Progenitor cell of endocrine pancreas (in vitro differentiated cells): ENCODE data around the gene TWNK. TPM values are rescaled to one million over a fixed set of nuclear protein-coding genes. Genes with fewer than 3 reads are reported as not detected.

Source experiments
- DNase-seq: peaks from one replicate; pipeline ENCODE4 v3.0.0; 2021; ENCODE audit warnings: low spot score; ENCODE audit not compliant: unreplicated experiment
- H3K27ac Mint-ChIP-seq: 2 replicates; pipeline ENCODE4 v1.8.0; 2021; ENCODE audit warnings: mild to moderate bottlenecking, moderate library complexity, mixed read lengths
- H3K27me3 Mint-ChIP-seq: 2 replicates; pipeline ENCODE4 v1.8.0; 2021; ENCODE audit warnings: mixed read lengths
- H3K36me3 Mint-ChIP-seq: 2 replicates; pipeline ENCODE4 v1.8.0; 2022; ENCODE audit warnings: mixed read lengths; ENCODE audit not compliant: insufficient read depth
- H3K4me1 Mint-ChIP-seq: 2 replicates; pipeline ENCODE4 v1.8.0; 2021; ENCODE audit warnings: low read depth, mixed read lengths
- H3K4me3 Mint-ChIP-seq: 2 replicates; pipeline ENCODE4 v1.8.0; 2021; ENCODE audit warnings: low read depth, mild to moderate bottlenecking, moderate library complexity, mixed read lengths
- H3K9me3 Mint-ChIP-seq: 2 replicates; pipeline ENCODE4 v1.8.0; 2021; ENCODE audit warnings: low read depth, mixed read lengths
- total RNA-seq: library from RNA; stranded (reverse); gene quantifications from 2 replicates; pipeline ENCODE4 v1.2.1, GENCODE V29; 2021
- TF ChIP-seq, protein P1 (sequence below): fragments of 200-600 bp; sonication (generic); IDR thresholded peaks from one replicate; pipeline ENCODE4 v1.5.0; 2021; ENCODE audit warnings: antibody characterized with exemption, mild to moderate bottlenecking; ENCODE audit not compliant: unreplicated experiment

Gene TWNK
- total RNA-seq, 1 donor from 2014 or later, result 13.3 TPM

DNA sequence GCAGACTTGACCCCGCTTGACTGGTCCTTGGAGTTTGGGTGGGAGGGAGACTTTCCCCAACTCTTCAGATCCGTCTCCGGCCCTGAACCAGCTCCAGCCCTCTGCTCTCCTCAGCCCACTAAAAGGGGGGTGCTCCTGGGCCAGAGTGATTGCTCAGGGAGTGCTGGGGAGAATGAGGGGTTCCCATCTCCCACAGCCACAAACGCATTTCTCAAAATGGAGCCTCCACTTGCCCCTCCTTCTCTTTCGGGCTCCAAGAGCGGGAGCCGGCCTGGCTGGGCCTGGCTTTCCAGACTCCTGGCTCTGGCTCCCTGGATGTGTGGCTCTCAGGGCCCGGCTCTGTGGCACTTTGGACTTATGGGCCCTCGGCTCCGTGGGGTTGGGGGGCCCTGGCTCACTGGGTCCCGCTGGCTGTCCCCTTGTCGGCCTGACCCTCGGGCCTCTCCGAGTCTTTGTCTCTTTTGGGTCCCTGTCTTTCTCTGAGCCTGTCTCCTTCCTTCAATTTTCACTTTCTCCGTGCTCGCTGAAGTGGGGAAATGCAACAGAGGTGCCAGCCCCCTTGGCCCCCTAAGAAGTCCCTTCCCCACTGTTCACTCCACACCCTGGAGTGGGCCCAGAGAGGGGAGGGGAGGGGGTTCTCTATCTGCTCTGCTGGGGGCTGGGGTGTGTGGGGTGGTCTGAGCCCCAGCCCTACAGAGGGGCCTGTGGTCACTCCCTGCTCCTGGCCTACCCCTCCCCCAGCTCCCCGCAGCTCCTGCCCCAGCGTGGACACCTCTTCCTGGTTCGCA, 13.0 kb downstream of the TWNK start:
- no peak for DNase-seq
- Mint-ChIP-seq H3K27ac (peak overlapping the region; percentile 97), H3K4me1 (peaks cover 16% of the 10 kb centered on the region), H3K27me3 (no peaks in the 10 kb centered on the region), H3K9me3 (no peaks in the 10 kb centered on the region), H3K36me3 (peaks cover 4% of the 10 kb centered on the region), H3K4me3 (peak overlapping the region; percentile 75)
- TF ChIP-seq, protein P1, sequence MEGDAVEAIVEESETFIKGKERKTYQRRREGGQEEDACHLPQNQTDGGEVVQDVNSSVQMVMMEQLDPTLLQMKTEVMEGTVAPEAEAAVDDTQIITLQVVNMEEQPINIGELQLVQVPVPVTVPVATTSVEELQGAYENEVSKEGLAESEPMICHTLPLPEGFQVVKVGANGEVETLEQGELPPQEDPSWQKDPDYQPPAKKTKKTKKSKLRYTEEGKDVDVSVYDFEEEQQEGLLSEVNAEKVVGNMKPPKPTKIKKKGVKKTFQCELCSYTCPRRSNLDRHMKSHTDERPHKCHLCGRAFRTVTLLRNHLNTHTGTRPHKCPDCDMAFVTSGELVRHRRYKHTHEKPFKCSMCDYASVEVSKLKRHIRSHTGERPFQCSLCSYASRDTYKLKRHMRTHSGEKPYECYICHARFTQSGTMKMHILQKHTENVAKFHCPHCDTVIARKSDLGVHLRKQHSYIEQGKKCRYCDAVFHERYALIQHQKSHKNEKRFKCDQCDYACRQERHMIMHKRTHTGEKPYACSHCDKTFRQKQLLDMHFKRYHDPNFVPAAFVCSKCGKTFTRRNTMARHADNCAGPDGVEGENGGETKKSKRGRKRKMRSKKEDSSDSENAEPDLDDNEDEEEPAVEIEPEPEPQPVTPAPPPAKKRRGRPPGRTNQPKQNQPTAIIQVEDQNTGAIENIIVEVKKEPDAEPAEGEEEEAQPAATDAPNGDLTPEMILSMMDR, result no peak

DNA sequence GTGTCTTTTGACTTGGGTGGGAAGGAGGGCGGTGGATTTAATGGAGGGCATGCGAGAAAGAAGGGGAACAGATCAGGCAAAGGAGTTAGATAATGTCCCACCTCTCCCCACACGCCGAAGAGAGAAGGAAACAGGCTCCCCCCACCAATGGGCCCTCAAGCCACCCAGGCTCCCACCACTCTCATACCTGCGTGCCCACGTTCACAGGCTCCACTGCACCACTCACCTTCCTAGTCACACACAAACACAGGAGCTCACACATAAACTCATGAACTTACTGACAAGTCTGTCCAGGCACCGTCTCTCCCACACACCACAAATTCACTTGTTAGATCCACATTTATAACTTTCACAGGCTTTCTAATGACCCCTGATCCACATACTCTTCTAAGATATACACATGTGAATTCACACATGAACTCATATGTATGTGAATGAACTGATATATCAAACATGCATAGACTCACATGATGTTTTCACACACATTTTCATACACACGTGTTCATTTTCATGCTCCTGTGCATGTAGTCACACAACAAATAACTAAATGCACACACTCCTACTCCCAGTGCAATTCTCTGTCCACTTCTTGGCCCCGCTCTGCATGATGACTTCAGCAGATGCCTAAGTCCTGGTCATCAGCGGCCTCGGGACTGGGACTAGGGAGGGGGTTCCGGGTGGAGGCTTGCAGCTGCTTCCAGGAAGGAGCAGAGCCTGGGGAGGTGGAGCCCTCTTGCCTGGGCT, 13.7 kb downstream of the TWNK start:
- H3K9me3 Mint-ChIP-seq, result no peaks in the 10 kb centered on the region
- DNase-seq, result no peak

DNA sequence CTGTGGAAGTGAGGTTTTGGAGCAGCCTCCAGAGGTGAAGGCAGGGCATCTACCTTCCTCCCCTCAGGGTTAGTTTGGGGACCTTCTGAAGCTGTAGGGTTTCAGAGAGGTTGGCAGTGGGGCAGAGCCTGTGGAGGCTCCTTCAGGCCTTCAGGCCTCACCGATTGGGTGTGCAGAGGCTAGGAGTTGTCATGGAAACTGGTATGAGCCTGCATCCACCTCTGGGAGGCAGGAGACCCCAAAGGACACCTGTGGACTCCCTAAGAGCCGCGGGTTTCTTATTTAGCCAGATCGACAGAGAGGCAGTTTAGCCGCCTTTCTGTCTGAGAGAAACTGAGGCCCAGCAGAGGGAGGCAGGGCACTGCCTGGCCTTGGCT, 14.3 kb downstream of the TWNK start:
- Mint-ChIP-seq H3K27ac (no peak overlapping the region), H3K9me3 (no peaks in the 10 kb centered on the region), H3K4me1 (peaks cover 16% of the 10 kb centered on the region), H3K4me3 (no peak overlapping the region), H3K36me3 (peaks cover 6% of the 10 kb centered on the region), H3K27me3 (no peaks in the 10 kb centered on the region)
- TF ChIP-seq, protein P1, result no peak
- no peak for DNase-seq

More for the DNA sequence above, 13.7 kb downstream of the TWNK start:
- H3K27me3 Mint-ChIP-seq, result no peaks in the 10 kb centered on the region
- H3K4me1 Mint-ChIP-seq, result peaks cover 16% of the 10 kb centered on the region
- peak overlapping the region; percentile 86 for H3K27ac Mint-ChIP-seq
- H3K36me3 Mint-ChIP-seq, result peaks cover 5% of the 10 kb centered on the region
- TF ChIP-seq, protein P1, result no peak
- H3K4me3 Mint-ChIP-seq, result peak overlapping the region; percentile 75

DNA sequence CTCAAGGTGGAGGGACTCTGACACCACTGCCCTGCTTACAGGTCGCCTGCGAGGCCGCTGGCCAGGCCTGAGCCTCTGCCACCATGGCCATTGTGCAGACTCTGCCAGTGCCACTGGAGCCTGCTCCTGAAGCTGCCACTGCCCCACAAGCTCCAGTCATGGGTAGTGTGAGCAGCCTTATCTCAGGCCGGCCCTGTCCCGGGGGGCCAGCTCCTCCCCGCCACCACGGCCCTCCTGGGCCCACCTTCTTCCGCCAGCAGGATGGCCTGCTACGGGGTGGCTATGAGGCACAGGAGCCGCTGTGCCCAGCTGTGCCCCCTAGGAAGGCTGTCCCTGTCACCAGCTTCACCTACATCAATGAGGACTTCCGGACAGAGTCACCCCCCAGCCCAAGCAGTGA, 15.1 kb downstream of the TWNK start:
- no peaks in the 10 kb centered on the region for H3K9me3 Mint-ChIP-seq
- no peaks in the 10 kb centered on the region for H3K27me3 Mint-ChIP-seq
- TF ChIP-seq, protein P1, result no peak
- H3K4me3 Mint-ChIP-seq, result no peak overlapping the region
- peaks cover 6% of the 10 kb centered on the region for H3K36me3 Mint-ChIP-seq
- peaks cover 16% of the 10 kb centered on the region for H3K4me1 Mint-ChIP-seq
- no peak for DNase-seq
- no peak overlapping the region for H3K27ac Mint-ChIP-seq

DNA sequence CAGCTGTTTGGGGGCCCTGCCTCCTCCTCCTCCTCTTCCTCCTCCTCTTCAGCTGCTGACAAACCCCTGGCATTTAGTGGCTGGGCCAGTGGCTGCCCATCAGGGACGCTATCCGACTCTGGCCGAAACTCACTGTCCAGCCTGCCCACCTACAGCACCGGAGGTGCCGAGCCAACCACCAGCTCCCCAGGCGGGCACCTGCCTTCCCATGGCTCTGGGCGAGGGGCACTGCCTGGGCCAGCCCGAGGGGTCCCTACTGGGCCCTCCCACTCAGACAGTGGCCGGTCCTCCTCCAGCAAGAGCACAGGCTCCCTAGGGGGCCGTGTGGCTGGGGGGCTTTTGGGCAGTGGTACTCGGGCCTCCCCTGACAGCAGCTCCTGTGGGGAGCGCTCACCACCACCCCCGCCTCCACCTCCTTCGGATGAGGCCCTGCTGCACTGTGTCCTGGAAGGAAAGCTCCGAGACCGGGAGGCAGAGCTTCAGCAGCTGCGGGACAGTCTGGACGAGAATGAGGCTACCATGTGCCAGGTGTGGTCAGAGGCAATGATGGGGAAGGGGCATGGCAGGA, 16.4 kb downstream of the TWNK start:
- peaks cover 10% of the 10 kb centered on the region for H3K4me1 Mint-ChIP-seq
- no peaks in the 10 kb centered on the region for H3K27me3 Mint-ChIP-seq
- H3K4me3 Mint-ChIP-seq, result no peak overlapping the region
- DNase-seq, result no peak
- TF ChIP-seq, protein P1, result no peak
- peaks cover 6% of the 10 kb centered on the region for H3K36me3 Mint-ChIP-seq
- H3K27ac Mint-ChIP-seq, result no peak overlapping the region
- H3K9me3 Mint-ChIP-seq, result no peaks in the 10 kb centered on the region
